ENCODE results near the gene SBK3.

Gene SBK3

DNA sequence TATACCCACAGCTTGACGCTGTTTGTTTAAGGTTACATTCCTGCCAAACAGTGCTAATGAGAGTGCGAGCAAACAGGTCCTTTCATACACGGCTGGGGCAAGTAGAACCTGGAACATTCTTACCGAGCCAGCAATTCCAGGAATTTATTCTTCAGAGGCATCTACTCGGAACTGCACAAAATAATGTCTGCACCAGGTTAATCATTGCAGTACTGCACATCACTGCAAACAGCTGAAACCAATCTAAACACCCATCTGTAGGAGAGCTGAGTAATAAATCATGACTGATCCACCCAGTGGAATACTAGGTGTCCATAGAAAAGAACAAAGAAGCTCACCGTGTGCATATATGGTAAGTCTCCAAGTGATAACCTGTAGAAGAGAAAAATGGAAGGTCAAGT lies 36.5 kb upstream of the SBK3 start:
- POLR2A ChIA-PET, result interaction anchor here (0.6 kb wide), 1 partner anchor 10 kb away, joined by 7 read pairs; no protein-coding TSS in a partner anchor
- CTCF ChIA-PET, result interaction anchor here (0.9 to 1.7 kb wide), 3 partner anchors 10 to 24 kb away, joined by 3 to 7 read pairs (median 4); partner anchors contain the start of gene ZNF865
- Histone ChIP-seq H3K4me1 (ENCODE audit: control extremely low read depth in 1 of 4, control insufficient read depth in 4 of 4, insufficient read depth in 4 of 4, low read length in 3 of 4) (peaks cover 0 to 28% (median 25%) of the 10 kb centered on the region in 4 experiments), H3K4me3 (ENCODE audit: control insufficient read depth in 1 of 7, extremely low read depth in 1 of 7, insufficient read depth in 4 of 7, low read depth in 2 of 7, low read length in 6 of 7) (peak overlapping the region in 1 of 7 experiments; percentile 91), H3K27ac (ENCODE audit: insufficient read depth in 1 of 2, low read depth in 1 of 2, low read length in 2 of 2, poor library complexity in 1 of 2, severe bottlenecking in 2 of 2) (no peak overlapping the region), H3K36me3 (ENCODE audit: control insufficient read depth in 4 of 4, insufficient read depth in 4 of 4, low read length in 3 of 4) (peaks cover 0 to 16% (median 9%) of the 10 kb centered on the region in 4 experiments), H3K27me3 (replicated peaks in 2 of 5; ENCODE audit: control insufficient read depth in 4 of 5, insufficient read depth in 5 of 5, low read length in 4 of 5) (no peaks in the 10 kb centered on the region), H3K9me3 (ENCODE audit: control extremely low read depth in 1 of 5, control insufficient read depth in 4 of 5, insufficient read depth in 2 of 5, low read depth in 1 of 5, low read length in 4 of 5) (no peaks in the 10 kb centered on the region)
- WGBS (ENCODE audit: insufficient coverage), result 73% methylated on average over 4 of the region's 6 CpGs
- DNase-seq, result no peak

DNA sequence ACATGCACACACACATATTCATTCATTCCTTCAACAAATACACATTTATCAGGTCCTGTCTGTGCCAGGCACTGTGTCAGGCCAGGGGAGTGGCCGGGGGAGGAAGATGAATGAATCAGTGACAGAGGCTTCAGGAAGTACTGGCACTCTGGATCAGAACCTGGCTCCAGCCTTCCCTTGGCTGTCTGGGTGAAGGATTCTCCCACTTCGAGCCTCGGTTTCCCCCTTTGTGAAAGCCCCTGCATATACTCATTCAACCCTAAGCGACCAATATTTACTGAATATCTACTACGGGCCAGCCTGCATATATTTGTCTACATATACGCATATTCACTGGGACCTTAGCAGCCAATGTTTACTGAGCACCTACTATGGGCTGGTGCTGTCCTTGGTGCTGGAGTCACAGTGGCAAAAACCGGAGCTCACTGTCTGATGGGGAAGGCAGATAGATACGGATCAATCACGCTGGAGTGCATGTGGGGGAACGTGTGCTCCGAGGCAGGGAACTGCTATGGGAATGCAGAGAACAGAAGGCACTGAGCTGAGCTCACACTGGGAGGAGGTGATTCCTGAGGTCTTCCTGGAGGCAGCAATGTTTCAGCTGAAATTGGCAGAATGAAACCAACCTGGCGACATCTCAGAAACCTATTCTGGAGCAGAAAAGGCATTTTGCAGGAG lies 35.9 kb upstream of the SBK3 start:
- H3K9me3 ChIP-seq (ENCODE audit: control extremely low read depth in 1 of 5, control insufficient read depth in 4 of 5, insufficient read depth in 2 of 5, low read depth in 1 of 5, low read length in 4 of 5), result no peaks in the 10 kb centered on the region
- no peaks in the 10 kb centered on the region for H3K27me3 ChIP-seq (replicated peaks in 2 of 5; ENCODE audit: control insufficient read depth in 4 of 5, insufficient read depth in 5 of 5, low read length in 4 of 5)
- 46% methylated on average over 10 of the region's 12 CpGs for WGBS (ENCODE audit: insufficient coverage)
- ChIA-PET POLR2A (interaction anchor here (0.6 kb wide), 1 partner anchor 10 kb away, joined by 7 read pairs; no protein-coding TSS in a partner anchor), CTCF (interaction anchor here (0.9 to 1.7 kb wide), 3 partner anchors 9 to 25 kb away, joined by 3 to 7 read pairs (median 4); partner anchors contain the start of gene ZNF865)
- H3K27ac ChIP-seq (ENCODE audit: insufficient read depth in 1 of 2, low read depth in 1 of 2, low read length in 2 of 2, poor library complexity in 1 of 2, severe bottlenecking in 2 of 2), result peak overlapping the region in 1 of 2 experiments; percentile 80
- H3K4me1 ChIP-seq (ENCODE audit: control extremely low read depth in 1 of 4, control insufficient read depth in 4 of 4, insufficient read depth in 4 of 4, low read length in 3 of 4), result peaks cover 0 to 23% (median 20%) of the 10 kb centered on the region in 4 experiments
- DNase-seq, result peak in 2 of 3 donors; percentile 38 to 46
- H3K36me3 ChIP-seq (ENCODE audit: control insufficient read depth in 4 of 4, insufficient read depth in 4 of 4, low read length in 3 of 4), result peaks cover 0 to 18% (median 10%) of the 10 kb centered on the region in 4 experiments
- peak overlapping the region; percentile 50 to 91 (median 78) for H3K4me3 ChIP-seq (ENCODE audit: control insufficient read depth in 1 of 7, extremely low read depth in 1 of 7, insufficient read depth in 4 of 7, low read depth in 2 of 7, low read length in 6 of 7)

DNA sequence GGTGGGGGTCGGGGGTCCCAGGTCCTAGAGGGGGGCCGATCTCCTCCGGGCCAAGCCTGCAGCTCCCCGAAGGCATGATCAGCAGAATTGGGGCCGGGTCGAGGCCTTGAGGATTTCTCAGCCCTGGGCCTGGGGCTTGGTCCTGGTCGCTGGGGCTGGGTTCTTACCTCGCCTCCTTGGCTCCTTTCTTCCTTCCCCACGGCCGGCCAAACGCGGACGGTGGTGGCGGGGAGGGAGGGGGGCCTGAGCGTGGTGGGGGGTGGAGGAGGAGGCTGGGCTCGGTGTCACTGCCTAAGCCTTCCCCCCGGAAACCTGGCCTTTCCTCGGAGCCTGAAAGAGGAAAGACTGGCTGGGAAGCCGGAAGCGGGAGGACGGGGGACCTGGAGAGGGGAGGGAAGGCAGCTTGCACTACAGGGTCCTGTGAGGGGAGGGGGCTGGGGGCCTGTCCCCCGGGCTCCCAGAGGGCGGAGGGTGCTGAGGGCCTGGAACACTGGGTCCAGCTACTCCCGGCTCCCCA lies 35.3 kb upstream of the SBK3 start, which contains the start of gene ZNF579:
ZNF579 (minus strand) TSS at position 221 of the 517 bp plus-strand sequence. CDS start 1,209 bp downstream, outside the sequence.
- ChIA-PET CTCF (interaction anchor here (0.9 to 1.7 kb wide), 3 partner anchors 8 to 25 kb away, joined by 3 to 7 read pairs (median 4); partner anchors contain the start of gene ZNF865), POLR2A (no interaction called here)
- H3K36me3 ChIP-seq (ENCODE audit: control insufficient read depth in 4 of 4, insufficient read depth in 4 of 4, low read length in 3 of 4), result peaks cover 0 to 18% (median 10%) of the 10 kb centered on the region in 4 experiments
- peak within 1 kb of the TSS; percentile 55 to 91 (median 78) for H3K4me3 ChIP-seq (ENCODE audit: control insufficient read depth in 1 of 7, extremely low read depth in 1 of 7, insufficient read depth in 4 of 7, low read depth in 2 of 7, low read length in 6 of 7)
- no peaks in the 10 kb centered on the region for H3K9me3 ChIP-seq (ENCODE audit: control extremely low read depth in 1 of 5, control insufficient read depth in 4 of 5, insufficient read depth in 2 of 5, low read depth in 1 of 5, low read length in 4 of 5)
- H3K27ac ChIP-seq (ENCODE audit: insufficient read depth in 1 of 2, low read depth in 1 of 2, low read length in 2 of 2, poor library complexity in 1 of 2, severe bottlenecking in 2 of 2), result peak within 1 kb of the TSS; percentile 54 to 80
- peak; percentile 83 to 89 (median 83) for DNase-seq
- 0% methylated on average over 6 of the region's 24 CpGs for WGBS (ENCODE audit: insufficient coverage)
- H3K27me3 ChIP-seq (replicated peaks in 2 of 5; ENCODE audit: control insufficient read depth in 4 of 5, insufficient read depth in 5 of 5, low read length in 4 of 5), result no peaks in the 10 kb centered on the region
- peaks cover 0 to 20% (median 15%) of the 10 kb centered on the region in 4 experiments for H3K4me1 ChIP-seq (ENCODE audit: control extremely low read depth in 1 of 4, control insufficient read depth in 4 of 4, insufficient read depth in 4 of 4, low read length in 3 of 4)

DNA sequence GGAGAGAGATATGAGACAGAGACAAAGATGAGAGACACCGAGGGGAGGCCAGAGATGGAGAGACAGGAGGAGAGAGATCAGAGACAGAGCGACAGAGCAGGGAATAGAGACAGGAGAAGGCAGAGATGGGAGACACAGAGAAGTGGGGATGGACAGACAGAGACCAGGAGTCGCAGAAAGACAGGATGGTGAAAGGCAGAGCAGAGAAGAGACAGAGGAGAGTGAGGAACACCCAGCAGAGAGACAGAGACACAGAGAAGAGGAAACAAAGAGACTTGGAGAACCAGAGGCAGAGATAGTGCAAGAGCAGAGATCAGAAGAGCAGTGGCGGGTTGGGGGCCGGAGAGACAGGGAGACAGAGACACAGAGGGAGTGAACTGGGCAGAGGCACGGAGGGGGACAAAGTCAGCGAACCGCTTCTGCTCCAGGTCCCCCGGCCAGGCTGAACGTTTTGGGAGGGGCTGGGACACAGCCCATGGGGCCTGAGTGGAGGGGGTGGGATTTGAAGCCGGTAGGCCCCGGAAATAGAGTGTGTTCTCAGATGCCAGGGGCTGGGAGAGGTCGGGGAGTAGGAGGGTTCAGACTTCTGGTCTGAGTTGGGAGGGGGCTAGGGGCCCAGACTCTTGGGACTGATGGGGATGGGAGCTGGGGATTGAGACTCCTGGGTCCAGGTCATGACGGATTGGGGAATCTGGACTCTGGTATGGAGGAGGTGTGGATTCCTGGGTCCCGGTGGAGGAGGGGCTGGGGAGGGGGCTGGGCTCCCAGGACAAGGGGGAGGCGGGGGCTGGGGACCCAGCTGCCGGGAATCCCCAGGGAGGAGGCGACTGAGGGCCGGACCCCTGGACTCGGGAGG lies 34.7 kb upstream of the SBK3 start:
- peaks cover 0 to 18% (median 10%) of the 10 kb centered on the region in 4 experiments for H3K36me3 ChIP-seq (ENCODE audit: control insufficient read depth in 4 of 4, insufficient read depth in 4 of 4, low read length in 3 of 4)
- CTCF ChIA-PET, result interaction anchor here (1.7 kb wide), 1 partner anchor 26 kb away, joined by 7 read pairs; the partner anchor contains the start of gene ZNF865
- DNase-seq, result peak in 2 of 3 donors; percentile 20 to 43
- H3K27me3 ChIP-seq (replicated peaks in 2 of 5; ENCODE audit: control insufficient read depth in 4 of 5, insufficient read depth in 5 of 5, low read length in 4 of 5), result no peaks in the 10 kb centered on the region
- POLR2A ChIA-PET, result no interaction called here
- H3K27ac ChIP-seq (ENCODE audit: insufficient read depth in 1 of 2, low read depth in 1 of 2, low read length in 2 of 2, poor library complexity in 1 of 2, severe bottlenecking in 2 of 2), result peak overlapping the region; percentile 54 to 80
- H3K9me3 ChIP-seq (ENCODE audit: control extremely low read depth in 1 of 5, control insufficient read depth in 4 of 5, insufficient read depth in 2 of 5, low read depth in 1 of 5, low read length in 4 of 5), result no peaks in the 10 kb centered on the region
- 25% methylated on average over 11 of the region's 20 CpGs for WGBS (ENCODE audit: insufficient coverage)
- peak overlapping the region; percentile 55 to 91 (median 78) for H3K4me3 ChIP-seq (ENCODE audit: control insufficient read depth in 1 of 7, extremely low read depth in 1 of 7, insufficient read depth in 4 of 7, low read depth in 2 of 7, low read length in 6 of 7)
- peaks cover 0 to 17% (median 14%) of the 10 kb centered on the region in 4 experiments for H3K4me1 ChIP-seq (ENCODE audit: control extremely low read depth in 1 of 4, control insufficient read depth in 4 of 4, insufficient read depth in 4 of 4, low read length in 3 of 4)

DNA sequence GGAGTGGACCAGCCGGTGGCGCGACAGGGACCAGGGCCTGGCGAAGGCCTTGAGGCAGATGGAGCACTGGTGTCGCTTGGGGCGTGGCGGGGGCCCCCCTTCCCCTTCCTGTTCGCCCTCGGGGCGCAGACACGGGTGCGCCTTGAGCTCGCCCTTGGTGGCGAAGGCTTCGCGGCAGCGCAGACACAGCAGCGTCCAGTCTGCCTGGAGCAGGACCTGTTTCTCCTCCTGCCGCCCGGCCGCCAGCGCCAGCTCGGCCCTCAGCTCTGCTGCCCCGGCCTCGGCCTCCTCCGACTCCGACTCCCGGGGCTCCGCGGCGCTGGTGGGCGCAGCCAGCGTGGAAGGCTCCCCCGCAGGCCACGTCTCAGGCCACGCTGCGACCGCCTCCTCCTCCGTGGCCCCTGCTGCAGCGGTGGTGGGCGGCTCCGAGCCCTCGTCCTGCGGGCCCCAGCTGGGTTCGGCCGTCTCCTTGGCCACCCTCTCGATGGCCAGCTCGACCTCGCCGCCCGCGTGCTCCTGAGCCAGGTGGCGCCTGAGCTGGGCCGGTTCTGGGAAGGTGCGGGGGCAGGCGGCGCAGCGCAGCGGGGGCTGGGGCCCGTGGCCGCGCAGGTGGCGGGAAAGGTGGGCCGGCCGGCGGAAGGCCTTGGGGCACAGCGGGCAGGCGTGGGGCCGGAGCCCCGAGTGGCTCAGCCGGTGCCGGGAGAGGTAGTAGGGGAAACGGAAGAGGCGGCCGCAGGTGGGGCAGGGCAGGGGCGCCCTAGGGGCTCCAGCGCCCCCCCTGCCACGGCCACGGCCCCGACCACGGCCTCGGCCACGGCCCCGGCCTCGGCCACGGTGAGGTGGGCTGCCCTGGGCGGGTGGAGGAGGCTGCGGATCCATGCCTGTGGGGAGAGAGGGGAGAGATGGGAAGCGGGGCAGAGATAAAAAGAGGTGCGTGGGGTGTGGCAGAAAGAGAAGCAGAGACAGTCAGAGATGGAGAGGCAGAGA lies 33.7 kb upstream of the SBK3 start:
- no peaks in the 10 kb centered on the region for H3K9me3 ChIP-seq (ENCODE audit: control extremely low read depth in 1 of 5, control insufficient read depth in 4 of 5, insufficient read depth in 2 of 5, low read depth in 1 of 5, low read length in 4 of 5)
- no peak for DNase-seq
- H3K4me1 ChIP-seq (ENCODE audit: control extremely low read depth in 1 of 4, control insufficient read depth in 4 of 4, insufficient read depth in 4 of 4, low read length in 3 of 4), result peaks cover 0 to 17% (median 14%) of the 10 kb centered on the region in 4 experiments
- peak overlapping the region; percentile 54 to 80 for H3K27ac ChIP-seq (ENCODE audit: insufficient read depth in 1 of 2, low read depth in 1 of 2, low read length in 2 of 2, poor library complexity in 1 of 2, severe bottlenecking in 2 of 2)
- no peaks in the 10 kb centered on the region for H3K27me3 ChIP-seq (replicated peaks in 2 of 5; ENCODE audit: control insufficient read depth in 4 of 5, insufficient read depth in 5 of 5, low read length in 4 of 5)
- WGBS (ENCODE audit: insufficient coverage), result 98% methylated on average over 72 of the region's 90 CpGs
- H3K4me3 ChIP-seq (ENCODE audit: control insufficient read depth in 1 of 7, extremely low read depth in 1 of 7, insufficient read depth in 4 of 7, low read depth in 2 of 7, low read length in 6 of 7), result peak overlapping the region in 5 of 7 experiments; percentile 69 to 91 (median 80)
- peaks cover 0 to 18% (median 10%) of the 10 kb centered on the region in 4 experiments for H3K36me3 ChIP-seq (ENCODE audit: control insufficient read depth in 4 of 4, insufficient read depth in 4 of 4, low read length in 3 of 4)
- CTCF ChIA-PET, result no interaction called here
- POLR2A ChIA-PET, result no interaction called here

Measured in common myeloid progenitor, CD34-positive (primary cell).